Neural cell (in vitro differentiated cells): Measurements from ENCODE around the gene SERINC2.

Source experiments
- EZH2 ChIP-seq: fragments of 200-600, 300-800 bp; shearing (Covaris generic), sonication (generic); IDR thresholded peaks from 2 replicates; pipeline ENCODE4 v1.6.1; 2014; ENCODE audit warnings: antibody characterized with exemption, low read length, borderline replicate concordance, mild to moderate bottlenecking; ENCODE audit not compliant: insufficient read depth, poor library complexity, severe bottlenecking
- MXI1 ChIP-seq: fragments of 450-650 bp; conservative IDR thresholded peaks from 2 replicates; pipeline ENCODE4 v1.6.1; 2014; ENCODE audit warnings: antibody characterized with exemption, mild to moderate bottlenecking; ENCODE audit not compliant: poor library complexity, severe bottlenecking
- POLR2AphosphoS5 ChIP-seq: IDR thresholded peaks from 2 replicates; pipeline ENCODE4 v1.6.1; 2012
- RAD21 ChIP-seq: fragments of 450-650 bp; conservative IDR thresholded peaks from 2 replicates; pipeline ENCODE4 v1.6.1; 2014; ENCODE audit warnings: antibody characterized with exemption, mild to moderate bottlenecking, moderate library complexity
- TAF1 ChIP-seq: IDR thresholded peaks from 2 replicates; pipeline ENCODE4 v1.6.1; 2012; ENCODE audit warnings: low read depth
- TF ChIP-seq, protein P1 (sequence below): fragments of 450-650 bp; IDR thresholded peaks from 2 replicates; pipeline ENCODE4 v1.5.1; 2014; ENCODE audit warnings: antibody characterized with exemption, mild to moderate bottlenecking, moderate library complexity; ENCODE audit not compliant: poor library complexity, severe bottlenecking

- TF ChIP-seq, protein P1, sequence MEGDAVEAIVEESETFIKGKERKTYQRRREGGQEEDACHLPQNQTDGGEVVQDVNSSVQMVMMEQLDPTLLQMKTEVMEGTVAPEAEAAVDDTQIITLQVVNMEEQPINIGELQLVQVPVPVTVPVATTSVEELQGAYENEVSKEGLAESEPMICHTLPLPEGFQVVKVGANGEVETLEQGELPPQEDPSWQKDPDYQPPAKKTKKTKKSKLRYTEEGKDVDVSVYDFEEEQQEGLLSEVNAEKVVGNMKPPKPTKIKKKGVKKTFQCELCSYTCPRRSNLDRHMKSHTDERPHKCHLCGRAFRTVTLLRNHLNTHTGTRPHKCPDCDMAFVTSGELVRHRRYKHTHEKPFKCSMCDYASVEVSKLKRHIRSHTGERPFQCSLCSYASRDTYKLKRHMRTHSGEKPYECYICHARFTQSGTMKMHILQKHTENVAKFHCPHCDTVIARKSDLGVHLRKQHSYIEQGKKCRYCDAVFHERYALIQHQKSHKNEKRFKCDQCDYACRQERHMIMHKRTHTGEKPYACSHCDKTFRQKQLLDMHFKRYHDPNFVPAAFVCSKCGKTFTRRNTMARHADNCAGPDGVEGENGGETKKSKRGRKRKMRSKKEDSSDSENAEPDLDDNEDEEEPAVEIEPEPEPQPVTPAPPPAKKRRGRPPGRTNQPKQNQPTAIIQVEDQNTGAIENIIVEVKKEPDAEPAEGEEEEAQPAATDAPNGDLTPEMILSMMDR, result no peak
- no peak for TF ChIP-seq EZH2
- TF ChIP-seq RAD21, result no peak
- no peak for TF ChIP-seq MXI1
- no peak for TF ChIP-seq TAF1
- no peak for TF ChIP-seq POLR2AphosphoS5
These were observed 45.4 kb downstream of the SERINC2 start for GRCh38 chr1:31458287-31458896.
